Measurements from ENCODE around the gene GPR176.

The GPR176 gene

DNA sequence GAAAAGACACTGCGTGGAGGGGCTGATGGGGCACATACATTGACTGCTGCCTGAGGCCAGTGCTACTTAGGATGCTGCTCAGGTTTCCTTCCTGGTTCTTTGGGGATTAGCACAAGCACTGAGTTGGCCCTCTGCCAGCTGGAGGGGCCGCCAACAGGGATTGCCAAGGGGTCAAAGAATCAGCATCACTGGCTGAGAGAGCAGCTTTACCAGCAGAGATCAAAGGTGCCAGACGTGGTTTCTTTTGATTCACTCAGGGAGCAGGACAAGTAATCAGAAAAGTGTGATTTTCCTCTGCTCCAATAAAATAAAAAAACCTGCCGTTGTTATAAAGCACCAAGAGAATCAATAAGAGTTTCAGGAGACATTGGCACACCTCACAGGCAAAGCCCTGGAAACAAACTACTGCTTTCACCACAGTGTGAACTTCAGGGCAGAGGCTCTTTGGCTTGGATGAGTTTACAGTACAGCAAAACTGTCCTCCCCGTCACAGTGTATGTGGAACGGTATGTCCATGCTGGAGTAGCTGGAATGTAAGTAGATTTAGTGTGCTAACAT lies 91.6 kb downstream of the GPR176 start:
- DNase-seq (ENCODE audit: low spot score), result no peak
- TF ChIP-seq, protein P1, sequence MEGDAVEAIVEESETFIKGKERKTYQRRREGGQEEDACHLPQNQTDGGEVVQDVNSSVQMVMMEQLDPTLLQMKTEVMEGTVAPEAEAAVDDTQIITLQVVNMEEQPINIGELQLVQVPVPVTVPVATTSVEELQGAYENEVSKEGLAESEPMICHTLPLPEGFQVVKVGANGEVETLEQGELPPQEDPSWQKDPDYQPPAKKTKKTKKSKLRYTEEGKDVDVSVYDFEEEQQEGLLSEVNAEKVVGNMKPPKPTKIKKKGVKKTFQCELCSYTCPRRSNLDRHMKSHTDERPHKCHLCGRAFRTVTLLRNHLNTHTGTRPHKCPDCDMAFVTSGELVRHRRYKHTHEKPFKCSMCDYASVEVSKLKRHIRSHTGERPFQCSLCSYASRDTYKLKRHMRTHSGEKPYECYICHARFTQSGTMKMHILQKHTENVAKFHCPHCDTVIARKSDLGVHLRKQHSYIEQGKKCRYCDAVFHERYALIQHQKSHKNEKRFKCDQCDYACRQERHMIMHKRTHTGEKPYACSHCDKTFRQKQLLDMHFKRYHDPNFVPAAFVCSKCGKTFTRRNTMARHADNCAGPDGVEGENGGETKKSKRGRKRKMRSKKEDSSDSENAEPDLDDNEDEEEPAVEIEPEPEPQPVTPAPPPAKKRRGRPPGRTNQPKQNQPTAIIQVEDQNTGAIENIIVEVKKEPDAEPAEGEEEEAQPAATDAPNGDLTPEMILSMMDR (IDR thresholded peaks at IDR 0.05; ENCODE audit: extremely low read depth, insufficient read depth, missing control alignments), result no peak
- in situ Hi-C loops (cut with MboI; ENCODE audit: low pct_unique_long_range_greater_than_20kb, low sequenced_read_pairs, unreplicated experiment), result no loop called here

DNA sequence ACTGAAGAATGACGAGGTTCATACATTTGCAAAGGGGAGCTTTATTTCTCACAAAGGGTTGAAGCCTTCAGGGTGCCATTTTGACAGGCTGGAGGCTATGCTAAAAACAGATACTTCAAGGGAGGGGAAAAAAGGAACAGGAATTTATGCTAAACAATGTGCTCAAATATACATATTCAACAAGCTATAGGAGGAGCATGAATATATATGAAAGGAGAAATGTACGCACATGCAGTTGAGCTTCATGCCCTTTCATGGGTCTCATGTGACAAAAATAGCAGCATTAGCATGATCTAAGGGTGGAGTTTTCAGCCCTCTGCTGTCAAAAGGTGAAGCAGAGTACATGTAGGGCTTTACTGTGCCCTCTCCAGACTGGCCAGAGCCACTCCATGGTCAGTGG lies 93.1 kb downstream of the GPR176 start:
- DNase-seq (ENCODE audit: low spot score), result no peak
- in situ Hi-C loops (cut with MboI; ENCODE audit: low pct_unique_long_range_greater_than_20kb, low sequenced_read_pairs, unreplicated experiment), result no loop called here

DNA sequence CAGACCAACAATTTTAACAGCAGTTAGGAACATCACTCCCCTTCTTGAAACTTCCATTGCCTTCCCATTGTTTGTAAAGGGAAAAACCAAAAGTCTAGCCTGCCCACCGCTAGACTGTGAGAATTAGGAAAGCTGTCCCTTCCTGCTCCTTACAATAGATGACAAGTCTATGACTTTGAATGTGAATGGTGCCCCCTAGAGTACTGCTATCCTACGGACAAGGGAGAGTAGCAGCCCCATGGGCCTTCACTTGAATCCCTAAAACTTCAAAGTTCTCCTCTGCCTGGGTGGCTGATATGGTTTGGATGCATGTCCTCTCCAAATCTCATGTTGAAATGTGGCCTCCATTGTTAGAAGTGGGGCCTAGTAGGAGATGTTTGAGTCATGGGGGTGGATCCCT lies 96.4 kb downstream of the GPR176 start:
- in situ Hi-C loops (cut with MboI; ENCODE audit: low pct_unique_long_range_greater_than_20kb, low sequenced_read_pairs, unreplicated experiment), result no loop called here
- DNase-seq (ENCODE audit: low spot score), result no peak
- TF ChIP-seq, protein P1 (IDR thresholded peaks at IDR 0.05; ENCODE audit: extremely low read depth, insufficient read depth, missing control alignments), result no peak

More for the DNA sequence above, 93.1 kb downstream of the GPR176 start:
- TF ChIP-seq, protein P1 (IDR thresholded peaks at IDR 0.05; ENCODE audit: extremely low read depth, insufficient read depth, missing control alignments), result no peak

DNA sequence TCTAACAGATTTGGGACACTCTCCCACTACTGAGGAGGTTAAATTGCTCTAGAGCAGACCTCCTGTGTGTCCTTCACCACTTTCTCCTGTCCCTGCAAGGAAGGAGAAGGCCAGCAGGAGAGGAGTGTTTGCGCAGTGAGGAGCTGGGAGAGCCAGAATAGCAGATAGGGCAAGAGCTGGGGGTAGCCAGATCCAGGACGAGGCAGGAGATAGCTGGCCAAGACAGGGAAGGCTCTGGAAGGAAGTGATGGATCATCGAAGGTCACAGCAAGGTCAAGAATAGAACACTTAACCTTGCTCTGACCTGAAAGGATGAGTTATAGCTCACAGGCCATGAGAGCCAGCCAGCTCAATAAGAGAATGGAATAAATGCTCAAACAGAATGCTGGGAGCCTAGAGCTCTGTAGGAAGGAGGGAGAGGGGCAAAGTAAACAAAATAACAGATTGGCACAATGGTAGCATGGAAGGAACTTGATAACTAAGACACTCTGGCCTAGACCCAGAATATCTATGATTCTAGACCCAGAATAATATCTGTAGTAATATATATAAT lies 99.9 kb downstream of the GPR176 start:
- no peak for DNase-seq (ENCODE audit: low spot score)
- in situ Hi-C loops (cut with MboI; ENCODE audit: low pct_unique_long_range_greater_than_20kb, low sequenced_read_pairs, unreplicated experiment), result no loop called here
- TF ChIP-seq, protein P1 (IDR thresholded peaks at IDR 0.05; ENCODE audit: extremely low read depth, insufficient read depth, missing control alignments), result no peak

DNA sequence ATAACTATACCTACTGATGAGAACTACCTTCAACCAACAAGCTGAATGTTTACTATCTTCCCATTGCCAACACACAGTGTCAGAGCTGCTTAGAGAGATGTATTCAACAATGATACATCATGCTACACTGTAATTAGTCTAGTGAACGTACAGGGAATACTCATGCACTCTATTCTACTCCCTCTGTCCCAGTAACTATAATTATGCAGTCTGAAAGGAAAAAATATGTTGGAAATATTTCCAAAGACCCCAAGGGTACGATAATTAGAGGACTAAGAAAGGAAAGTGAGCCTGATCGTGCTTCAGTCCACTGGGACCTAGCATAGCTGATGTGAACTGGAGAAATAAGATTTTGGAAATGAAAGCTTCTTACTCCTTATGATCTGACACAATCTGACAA lies 100.5 kb downstream of the GPR176 start:
- DNase-seq (ENCODE audit: low spot score), result no peak
- TF ChIP-seq, protein P1 (IDR thresholded peaks at IDR 0.05; ENCODE audit: extremely low read depth, insufficient read depth, missing control alignments), result no peak
- in situ Hi-C loops (cut with MboI; ENCODE audit: low pct_unique_long_range_greater_than_20kb, low sequenced_read_pairs, unreplicated experiment), result no loop called here

DNA sequence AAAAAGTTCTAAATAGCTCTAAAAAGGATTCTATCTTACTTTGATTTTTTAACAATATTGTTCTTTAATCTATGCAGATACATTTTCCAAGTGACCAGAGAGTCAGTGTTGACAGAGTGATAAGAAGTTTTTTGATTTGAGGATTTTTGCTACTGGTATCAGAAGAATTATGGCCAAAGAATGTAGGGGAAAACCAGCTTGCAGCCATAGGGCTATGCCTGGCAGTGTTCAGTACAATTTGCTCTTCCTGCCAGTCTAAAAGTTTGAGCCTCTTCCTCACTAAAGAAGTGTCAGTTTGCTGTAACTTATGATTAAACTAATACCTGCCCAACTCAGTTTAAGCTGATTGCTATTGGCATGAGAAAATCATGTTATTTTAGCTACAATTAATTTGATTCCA lies 102.2 kb downstream of the GPR176 start:
- DNase-seq (ENCODE audit: low spot score), result no peak
- in situ Hi-C loops (cut with MboI; ENCODE audit: low pct_unique_long_range_greater_than_20kb, low sequenced_read_pairs, unreplicated experiment), result no loop called here
- TF ChIP-seq, protein P1 (IDR thresholded peaks at IDR 0.05; ENCODE audit: extremely low read depth, insufficient read depth, missing control alignments), result no peak
